Activated CD4-positive, alpha-beta T cell treated with anti-CD3 and anti-CD28 coated beads for 36 hours (primary cell): ENCODE measurements around the gene PBX4. TPM values are rescaled to one million over a fixed set of nuclear protein-coding genes. Genes with fewer than 3 reads are reported as not detected.
A peak's percentile ranks its signal among the peaks of the same experiment; 100 is the strongest.

Experiments used
- ATAC-seq: fragments of 200-7000 bp; cut with Tn5 transposase; one replicate; pipeline ENCODE4 v1.10.0; 2021; ENCODE audit warnings: mild to moderate bottlenecking, moderate library complexity
- CTCF ChIA-PET: fragments of 350-600 bp; sonication (Branson Sonifier 250); formaldehyde crosslinking; loops from one replicate; lab custom pipeline; 2021; ENCODE audit warnings: antibody characterized with exemption; lab: Charles Lee
- POLR2A ChIA-PET: fragments of 350-600 bp; sonication (Branson Sonifier 250); formaldehyde crosslinking; loops from one replicate; lab custom pipeline; 2021; ENCODE audit warnings: antibody characterized with exemption, inconsistent platforms; lab: Charles Lee
- DNase-seq: peaks from one replicate; pipeline ENCODE4 v3.0.0-alpha.2; 2020
- H3K27ac Mint-ChIP-seq: one replicate; pipeline ENCODE4 v1.8.0; 2021; ENCODE audit warnings: mixed read lengths
- H3K27me3 Mint-ChIP-seq: one replicate; pipeline ENCODE4 v1.8.0; 2021; ENCODE audit warnings: mixed read lengths
- H3K36me3 Mint-ChIP-seq: one replicate; pipeline ENCODE4 v1.8.0; 2021; ENCODE audit warnings: low read depth, mixed read lengths
- H3K4me1 Mint-ChIP-seq: one replicate; pipeline ENCODE4 v1.8.0; 2021; ENCODE audit warnings: mixed read lengths
- H3K4me3 Mint-ChIP-seq: one replicate; pipeline ENCODE4 v1.8.0; 2021; ENCODE audit warnings: mild to moderate bottlenecking, moderate library complexity, mixed read lengths
- H3K9me3 Mint-ChIP-seq: one replicate; pipeline ENCODE4 v1.8.0; 2021; ENCODE audit warnings: low read depth, mixed read lengths
- intact Hi-C, 2 experiments: fragments of 100-400 bp; cut with DNase I in 1 of 2; cut with micrococcal nuclease in 1 of 2; formaldehyde crosslinking; loops; one replicate each; pipeline versions ENCODE4 v1.14.2 to v1.15.1; 2022 to 2024; cut with DNase I, micrococcal nuclease
- total RNA-seq, 2 experiments: library from RNA; stranded (reverse); gene quantifications; one replicate each; pipeline ENCODE4 v1.2.3, GENCODE V29; 2021

The PBX4 gene
- total RNA-seq, 2 experiments from 2014 or later = 19.4 to 21.2 TPM

DNA sequence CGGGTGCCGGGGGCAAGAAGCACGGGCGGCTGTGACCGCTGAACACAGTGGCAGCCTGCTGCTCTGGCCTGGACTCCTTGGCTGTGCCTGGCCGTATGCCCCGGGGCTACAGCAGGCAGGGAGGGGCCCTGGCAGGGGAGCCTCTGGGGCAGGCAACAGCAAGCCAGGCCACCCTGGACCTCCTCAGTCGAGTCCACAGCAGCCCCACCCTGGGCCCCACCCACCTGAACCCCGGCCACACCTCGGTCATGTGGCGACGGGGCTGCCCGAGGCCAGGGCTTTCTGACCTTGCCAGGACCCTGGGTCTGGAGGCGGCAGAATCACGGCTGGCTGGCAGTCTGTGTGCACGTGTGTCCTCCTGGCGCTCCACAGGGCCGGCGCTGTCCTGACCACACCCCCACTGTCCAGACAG is 71.7 kb downstream of the PBX4 start:
- Mint-ChIP-seq H3K9me3 (peaks cover 2% of the 10 kb centered on the region), H3K4me3 (no peak overlapping the region), H3K36me3 (no peaks in the 10 kb centered on the region), H3K4me1 (peaks cover 3% of the 10 kb centered on the region), H3K27me3 (peaks cover 2% of the 10 kb centered on the region), H3K27ac (no peak overlapping the region)
- ChIA-PET CTCF (interaction anchor here (0.8 kb wide), 1 partner anchor 106 kb away, joined by 5 read pairs; no protein-coding TSS in a partner anchor), POLR2A (no interaction called here)
- DNase-seq = no peak
- intact Hi-C loops = no loop called here
- no peak for ATAC-seq

DNA sequence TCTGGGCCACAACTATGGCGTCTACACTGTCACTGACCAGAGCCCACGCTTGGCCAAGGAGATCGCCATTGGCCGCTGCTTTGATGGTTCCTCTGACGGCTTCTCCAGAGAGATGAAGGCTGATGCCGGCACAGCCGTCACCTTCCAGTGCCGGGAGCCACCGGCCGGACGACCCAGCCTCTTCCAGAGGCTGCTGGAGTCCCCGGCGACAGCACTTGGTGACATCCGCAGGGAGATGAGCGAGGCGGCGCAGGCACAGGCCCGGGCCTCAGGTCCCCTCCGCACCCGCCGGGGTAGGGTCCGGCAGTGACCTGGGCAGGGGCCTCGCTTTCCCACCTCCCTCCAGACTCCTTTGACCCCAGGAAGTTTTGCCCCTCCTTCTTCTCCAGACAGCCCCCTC is 72.8 kb downstream of the PBX4 start:
- peaks cover 2% of the 10 kb centered on the region for H3K27me3 Mint-ChIP-seq
- no peak overlapping the region for H3K27ac Mint-ChIP-seq
- intact Hi-C loops = no loop called here
- H3K36me3 Mint-ChIP-seq = no peaks in the 10 kb centered on the region
- no peak for ATAC-seq
- CTCF ChIA-PET = no interaction called here
- H3K4me1 Mint-ChIP-seq = peaks cover 8% of the 10 kb centered on the region
- POLR2A ChIA-PET = no interaction called here
- H3K9me3 Mint-ChIP-seq = no peaks in the 10 kb centered on the region
- DNase-seq = no peak
- no peak overlapping the region for H3K4me3 Mint-ChIP-seq

DNA sequence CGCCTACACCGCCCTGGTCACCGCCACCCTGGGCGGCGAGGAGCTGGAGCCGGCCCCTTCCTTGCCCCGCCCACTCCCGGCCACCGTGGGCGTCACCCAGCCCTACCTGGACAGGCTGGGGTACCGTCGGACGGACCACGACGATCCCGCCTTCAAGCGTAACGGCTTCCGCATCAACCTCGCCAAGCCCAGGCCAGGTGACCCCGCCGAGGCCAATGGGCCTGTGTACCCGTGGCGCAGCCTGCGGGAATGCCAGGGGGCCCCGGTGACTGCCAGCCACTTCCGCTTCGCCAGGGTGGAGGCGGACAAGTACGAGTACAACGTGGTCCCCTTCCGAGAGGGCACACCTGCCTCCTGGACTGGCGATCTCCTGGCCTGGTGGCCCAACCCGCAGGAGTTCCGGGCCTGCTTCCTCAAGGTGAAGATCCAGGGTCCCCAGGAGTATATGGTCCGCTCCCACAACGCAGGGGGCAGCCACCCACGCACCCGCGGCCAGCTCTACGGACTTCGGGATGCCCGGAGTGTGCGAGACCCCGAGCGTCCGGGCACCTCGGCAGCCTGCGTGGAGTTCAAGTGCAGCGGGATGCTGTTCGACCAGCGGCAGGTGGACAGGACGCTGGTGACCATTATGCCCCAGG is 73.4 kb downstream of the PBX4 start:
- POLR2A ChIA-PET = no interaction called here
- H3K27ac Mint-ChIP-seq = no peak overlapping the region
- intact Hi-C loops = no loop called here
- H3K36me3 Mint-ChIP-seq = no peaks in the 10 kb centered on the region
- DNase-seq = no peak
- no peaks in the 10 kb centered on the region for H3K9me3 Mint-ChIP-seq
- CTCF ChIA-PET = no interaction called here
- H3K4me1 Mint-ChIP-seq = peaks cover 12% of the 10 kb centered on the region
- ATAC-seq = no peak
- H3K27me3 Mint-ChIP-seq = peaks cover 2% of the 10 kb centered on the region
- no peak overlapping the region for H3K4me3 Mint-ChIP-seq

DNA sequence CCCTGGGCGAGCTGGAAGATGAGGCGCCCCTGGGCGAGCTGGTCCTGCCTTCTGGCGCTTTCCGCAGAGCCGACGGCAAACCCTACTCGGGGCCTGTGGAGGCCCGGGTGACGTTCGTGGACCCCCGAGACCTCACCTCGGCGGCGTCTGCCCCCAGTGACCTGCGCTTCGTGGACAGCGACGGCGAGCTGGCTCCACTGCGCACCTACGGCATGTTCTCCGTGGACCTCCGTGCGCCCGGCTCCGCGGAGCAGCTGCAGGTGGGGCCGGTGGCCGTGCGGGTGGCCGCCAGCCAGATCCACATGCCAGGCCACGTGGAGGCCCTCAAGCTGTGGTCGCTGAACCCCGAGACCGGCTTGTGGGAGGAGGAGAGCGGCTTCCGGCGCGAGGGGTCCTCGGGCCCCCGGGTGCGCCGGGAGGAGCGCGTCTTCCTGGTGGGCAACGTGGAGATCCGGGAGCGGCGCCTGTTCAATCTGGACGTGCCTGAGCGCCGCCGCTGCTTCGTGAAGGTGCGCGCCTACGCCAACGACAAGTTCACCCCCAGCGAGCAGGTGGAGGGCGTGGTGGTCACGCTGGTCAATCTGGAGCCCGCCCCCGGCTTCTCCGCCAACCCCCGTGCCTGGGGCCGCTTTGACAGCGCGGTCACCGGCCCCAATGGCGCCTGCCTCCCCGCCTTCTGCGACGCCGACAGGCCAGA is 74.1 kb downstream of the PBX4 start:
- no peak overlapping the region for H3K27ac Mint-ChIP-seq
- H3K4me3 Mint-ChIP-seq = no peak overlapping the region
- no peaks in the 10 kb centered on the region for H3K36me3 Mint-ChIP-seq
- intact Hi-C loops = no loop called here
- peaks cover 2% of the 10 kb centered on the region for H3K27me3 Mint-ChIP-seq
- no peak for DNase-seq
- H3K4me1 Mint-ChIP-seq = peaks cover 13% of the 10 kb centered on the region
- no peak for ATAC-seq
- H3K9me3 Mint-ChIP-seq = no peaks in the 10 kb centered on the region
- ChIA-PET CTCF (interaction anchor here (2.0 kb wide), 1 partner anchor 11 kb away, joined by 4 read pairs; no protein-coding TSS in a partner anchor), POLR2A (no interaction called here)

DNA sequence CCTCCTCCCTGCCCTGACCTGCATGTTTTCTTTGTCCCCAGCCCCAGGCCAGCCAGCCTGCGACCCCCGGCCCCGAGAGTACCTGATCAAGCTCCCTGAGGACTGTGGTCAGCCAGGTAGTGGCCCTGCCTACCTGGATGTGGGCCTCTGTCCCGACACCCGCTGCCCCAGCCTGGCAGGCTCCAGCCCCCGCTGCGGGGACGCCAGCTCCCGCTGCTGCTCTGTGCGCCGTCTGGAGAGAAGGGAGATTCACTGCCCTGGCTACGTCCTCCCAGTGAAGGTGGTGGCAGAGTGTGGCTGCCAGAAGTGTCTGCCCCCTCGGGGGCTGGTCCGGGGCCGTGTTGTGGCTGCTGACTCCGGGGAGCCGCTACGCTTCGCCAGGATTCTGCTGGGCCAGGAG is 74.8 kb downstream of the PBX4 start:
- DNase-seq (no peak), ATAC-seq (no peak)
- H3K27me3 Mint-ChIP-seq = peaks cover 5% of the 10 kb centered on the region
- no peaks in the 10 kb centered on the region for H3K9me3 Mint-ChIP-seq
- intact Hi-C loops = no loop called here
- H3K4me3 Mint-ChIP-seq = no peak overlapping the region
- H3K36me3 Mint-ChIP-seq = peaks cover 3% of the 10 kb centered on the region
- no peak overlapping the region for H3K27ac Mint-ChIP-seq
- peaks cover 20% of the 10 kb centered on the region for H3K4me1 Mint-ChIP-seq
- ChIA-PET POLR2A (interaction anchor here (0.6 kb wide), 1 partner anchor 321 kb away, joined by 11 read pairs; no protein-coding TSS in a partner anchor), CTCF (interaction anchor here (0.6 to 2.0 kb wide), 2 partner anchors 12 to 28 kb away, joined by 4 read pairs; no protein-coding TSS in a partner anchor)

DNA sequence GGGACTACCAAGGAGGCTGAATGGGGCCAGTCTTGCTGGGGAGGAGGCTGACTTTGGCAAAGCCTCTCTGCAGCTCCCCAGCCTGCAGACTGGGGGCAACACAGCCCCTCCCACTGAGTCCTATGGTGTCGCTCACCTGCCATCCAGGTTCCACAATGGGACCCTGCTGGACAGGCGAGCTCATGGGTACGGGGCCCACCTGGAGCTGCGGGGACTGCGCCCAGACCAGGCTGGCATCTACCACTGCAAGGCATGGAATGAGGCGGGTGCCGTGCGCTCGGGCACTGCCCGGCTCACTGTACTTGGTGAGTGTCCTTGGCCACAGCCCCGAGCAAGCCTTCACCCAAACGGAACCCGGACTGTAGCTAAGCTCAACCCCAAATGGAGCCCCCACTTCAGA is 75.4 kb downstream of the PBX4 start:
- ChIA-PET POLR2A (interaction anchor here (0.6 kb wide), 1 partner anchor 321 kb away, joined by 11 read pairs; no protein-coding TSS in a partner anchor), CTCF (interaction anchor here (0.6 to 2.0 kb wide), 2 partner anchors 12 to 27 kb away, joined by 4 read pairs; no protein-coding TSS in a partner anchor)
- peaks cover 22% of the 10 kb centered on the region for H3K4me1 Mint-ChIP-seq
- no peaks in the 10 kb centered on the region for H3K9me3 Mint-ChIP-seq
- intact Hi-C loops = no loop called here
- DNase-seq (no peak), ATAC-seq (no peak)
- H3K27me3 Mint-ChIP-seq = peaks cover 7% of the 10 kb centered on the region
- peaks cover 3% of the 10 kb centered on the region for H3K36me3 Mint-ChIP-seq
- no peak overlapping the region for H3K27ac Mint-ChIP-seq
- no peak overlapping the region for H3K4me3 Mint-ChIP-seq

DNA sequence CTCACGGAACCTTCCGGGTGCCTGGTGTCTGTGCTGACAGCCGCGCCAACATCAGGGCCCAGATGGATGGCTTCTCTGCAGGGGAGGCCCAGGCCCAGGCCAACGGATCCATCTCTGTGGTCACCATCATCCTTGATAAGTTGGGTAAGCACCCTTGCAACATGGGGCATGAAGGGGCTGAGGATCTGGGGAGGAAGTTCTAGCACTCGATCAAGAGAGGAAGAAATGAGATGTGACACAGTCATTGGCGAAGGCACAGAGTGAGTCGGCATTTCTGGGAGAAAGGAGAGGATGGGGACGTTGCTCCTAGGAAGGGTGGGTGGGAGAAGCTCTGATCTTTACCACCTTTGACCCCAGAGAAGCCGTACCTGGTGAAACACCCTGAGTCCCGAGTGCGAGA is 76.0 kb downstream of the PBX4 start:
- no peak for ATAC-seq
- intact Hi-C loops = no loop called here
- H3K4me1 Mint-ChIP-seq = peaks cover 27% of the 10 kb centered on the region
- ChIA-PET CTCF (interaction anchor here (2.0 kb wide), 1 partner anchor 13 kb away, joined by 4 read pairs; no protein-coding TSS in a partner anchor), POLR2A (no interaction called here)
- peaks cover 3% of the 10 kb centered on the region for H3K36me3 Mint-ChIP-seq
- no peak for DNase-seq
- no peak overlapping the region for H3K4me3 Mint-ChIP-seq
- H3K27ac Mint-ChIP-seq = no peak overlapping the region
- H3K27me3 Mint-ChIP-seq = peaks cover 11% of the 10 kb centered on the region
- H3K9me3 Mint-ChIP-seq = no peaks in the 10 kb centered on the region

DNA sequence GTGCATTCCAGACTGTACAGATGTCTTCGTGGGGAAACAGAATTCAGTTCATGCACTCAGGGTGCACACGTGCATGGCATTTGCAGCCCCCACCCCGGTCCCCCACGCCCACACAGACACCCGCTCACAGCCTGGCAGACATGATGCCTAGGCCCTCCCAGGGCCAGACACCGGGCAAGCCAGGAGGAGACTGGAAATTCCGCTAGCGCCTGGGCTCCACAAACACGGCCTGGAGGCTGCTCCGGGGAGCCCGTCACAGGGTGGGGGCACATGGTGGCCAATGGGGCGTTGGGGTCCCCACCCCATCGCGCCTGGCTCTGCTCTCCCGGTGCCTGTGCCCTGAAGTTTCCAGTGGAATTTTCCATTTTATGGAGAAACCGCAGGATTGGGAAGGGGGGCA is 76.9 kb downstream of the PBX4 start:
- no peaks in the 10 kb centered on the region for H3K9me3 Mint-ChIP-seq
- ATAC-seq = no peak
- peaks cover 11% of the 10 kb centered on the region for H3K27me3 Mint-ChIP-seq
- intact Hi-C loops = loop anchor here in 1 of 2 experiments (1.0 to 2.0 kb wide), 4 partner anchors 25 to 123 kb away; partner anchors contain the start of genes GMIP, NDUFA13 and PBX4
- H3K27ac Mint-ChIP-seq = no peak overlapping the region
- peaks cover 3% of the 10 kb centered on the region for H3K36me3 Mint-ChIP-seq
- H3K4me1 Mint-ChIP-seq = peaks cover 29% of the 10 kb centered on the region
- POLR2A ChIA-PET = interaction anchor here (0.6 to 1.0 kb wide), 5 partner anchors 9 to 120 kb away, joined by 3 to 6 read pairs (median 3); no protein-coding TSS in a partner anchor
- CTCF ChIA-PET = interaction anchor here (0.6 to 1.6 kb wide), 5 partner anchors 9 to 103 kb away, joined by 3 to 6 read pairs (median 4); no protein-coding TSS in a partner anchor
- H3K4me3 Mint-ChIP-seq = no peak overlapping the region
- DNase-seq = no peak

DNA sequence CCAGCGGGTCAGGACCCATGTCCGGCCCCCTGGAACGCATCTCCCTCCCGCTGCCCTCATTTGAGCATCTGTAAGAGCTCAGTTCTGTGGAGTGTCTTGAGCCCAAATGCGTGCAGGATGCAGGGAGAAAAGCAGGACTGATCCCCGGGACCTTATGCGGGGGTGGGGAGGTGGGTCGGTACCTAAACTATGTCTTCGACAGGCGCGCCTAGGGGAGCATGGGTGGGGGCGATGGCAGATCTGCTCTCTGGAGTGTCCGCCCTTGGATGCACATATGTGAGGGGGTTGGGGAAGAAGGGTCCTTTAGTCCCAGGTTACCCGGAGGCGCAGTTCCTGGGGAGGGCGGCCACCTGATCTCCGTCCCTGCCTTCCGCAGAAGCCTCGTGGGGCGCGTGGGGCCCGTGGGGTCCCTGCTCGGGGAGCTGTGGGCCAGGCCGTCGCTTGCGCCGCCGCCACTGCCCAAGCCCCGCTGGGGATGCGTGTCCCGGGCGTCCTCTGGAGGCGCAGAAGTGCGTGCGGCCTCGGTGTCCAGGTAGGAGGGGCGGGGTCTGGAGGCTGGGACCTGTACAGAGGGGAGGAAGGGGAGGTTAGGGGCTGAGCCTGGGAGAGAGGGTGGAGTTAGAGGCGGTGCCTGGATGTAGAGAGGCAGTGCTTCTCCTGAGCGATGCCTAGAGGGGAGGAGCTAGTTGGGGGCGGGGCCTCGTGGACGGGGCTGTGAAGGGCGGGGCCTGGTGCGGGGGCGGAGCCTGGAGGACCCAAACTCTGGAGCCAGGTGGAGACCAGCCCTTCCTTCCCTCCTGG is 77.6 kb downstream of the PBX4 start:
- ATAC-seq (peak; percentile 94), DNase-seq (peak; percentile 93)
- Mint-ChIP-seq H3K36me3 (peaks cover 3% of the 10 kb centered on the region), H3K9me3 (no peaks in the 10 kb centered on the region), H3K27ac (no peak overlapping the region), H3K27me3 (peaks cover 11% of the 10 kb centered on the region), H3K4me3 (peak overlapping the region; percentile 54), H3K4me1 (peaks cover 29% of the 10 kb centered on the region)
- POLR2A ChIA-PET = interaction anchor here (0.6 to 1.0 kb wide), 5 partner anchors 8 to 121 kb away, joined by 3 to 6 read pairs (median 3); no protein-coding TSS in a partner anchor
- intact Hi-C loops = loop anchor here in 1 of 2 experiments (1.0 to 2.0 kb wide), 4 partner anchors 25 to 123 kb away; partner anchors contain the start of genes GMIP, NDUFA13 and PBX4
- CTCF ChIA-PET = interaction anchor here (0.6 to 1.6 kb wide), 5 partner anchors 8 to 103 kb away, joined by 3 to 6 read pairs (median 4); no protein-coding TSS in a partner anchor

DNA sequence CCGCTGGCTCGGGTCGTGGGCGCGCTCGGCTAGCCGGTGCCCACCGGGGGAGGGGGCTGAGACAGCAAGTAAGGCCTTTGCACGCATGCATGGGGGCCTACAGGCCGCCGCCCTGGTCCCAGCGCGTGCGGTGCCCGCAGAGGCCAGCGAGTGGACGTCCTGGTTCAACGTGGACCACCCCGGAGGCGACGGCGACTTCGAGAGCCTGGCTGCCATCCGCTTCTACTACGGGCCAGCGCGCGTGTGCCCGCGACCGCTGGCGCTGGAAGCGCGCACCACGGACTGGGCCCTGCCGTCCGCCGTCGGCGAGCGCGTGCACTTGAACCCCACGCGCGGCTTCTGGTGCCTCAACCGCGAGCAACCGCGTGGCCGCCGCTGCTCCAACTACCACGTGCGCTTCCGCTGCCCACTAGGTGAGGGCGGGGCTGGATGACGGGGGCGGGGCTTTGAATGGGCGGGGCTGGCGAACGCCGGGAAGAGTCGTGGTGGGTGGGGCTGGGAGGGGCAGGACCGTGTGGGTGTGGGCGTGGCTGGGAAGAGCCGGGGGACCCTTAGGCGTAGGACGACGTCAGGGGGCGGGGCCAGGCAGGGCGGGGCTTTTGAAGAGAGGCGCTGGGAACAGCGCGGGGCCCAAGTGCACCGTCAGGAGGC is 78.3 kb downstream of the PBX4 start:
- Mint-ChIP-seq H3K27ac (no peak overlapping the region), H3K27me3 (peaks cover 11% of the 10 kb centered on the region), H3K4me3 (peak overlapping the region; percentile 54), H3K36me3 (peaks cover 3% of the 10 kb centered on the region), H3K9me3 (no peaks in the 10 kb centered on the region), H3K4me1 (peaks cover 29% of the 10 kb centered on the region)
- intact Hi-C loops = loop anchor here in 1 of 2 experiments (2.0 kb wide), 1 partner anchor 79 kb away; the partner anchor contains the start of gene PBX4
- DNase-seq (peak; percentile 91), ATAC-seq (peak; percentile 30)
- CTCF ChIA-PET = interaction anchor here (1.3 to 1.6 kb wide), 2 partner anchors 12 to 13 kb away, joined by 3 to 6 read pairs; no protein-coding TSS in a partner anchor
- POLR2A ChIA-PET = no interaction called here
